NCI-H187 treated with DMSO at 0.1 percent for 48 hours (cell line): ENCODE measurements around the gene CYP8B1.

Experiments used
- DNase-seq: peaks from one replicate; lab custom pipeline; 2025; lab: John Stamatoyannopoulos, UW

Gene CYP8B1

GRCh38 chr3:42875325-42876151 lies at the start of gene CYP8B1:
CYP8B1 (minus strand) TSS chr3:42875879; CDS start chr3:42875816, 63 bp downstream.
- no peak for DNase-seq

- no peak for DNase-seq
Measured at GRCh38 chr3:42923606-42924005, 47.9 kb upstream of the CYP8B1 start.

- DNase-seq, result no peak
Measured at GRCh38 chr3:42914771-42915515, 39.3 kb upstream of the CYP8B1 start.

- no peak for DNase-seq
Measured at GRCh38 chr3:42911551-42911950, 35.9 kb upstream of the CYP8B1 start.

- DNase-seq, result no peak
Measured at GRCh38 chr3:42908675-42909074, 33.0 kb upstream of the CYP8B1 start.

GRCh38 chr3:42906848-42907183 lies 31.1 kb upstream of the CYP8B1 start:
- no peak for DNase-seq

GRCh38 chr3:42906070-42906847 lies 30.6 kb upstream of the CYP8B1 start, which contains the start of gene ZNF662:
ZNF662 (plus strand) TSS chr3:42906142; CDS start chr3:42908115, 1,973 bp downstream.
- DNase-seq, result no peak

GRCh38 chr3:42905740-42906069 lies 30.0 kb upstream of the CYP8B1 start:
- no peak for DNase-seq

GRCh38 chr3:42904076-42904475 lies 28.4 kb upstream of the CYP8B1 start:
- DNase-seq, result no peak

- DNase-seq, result no peak
Measured at GRCh38 chr3:42902257-42902656, 26.6 kb upstream of the CYP8B1 start.

- DNase-seq, result no peak
Measured at GRCh38 chr3:42901073-42901415, 25.4 kb upstream of the CYP8B1 start.

GRCh38 chr3:42900226-42901072 lies 24.8 kb upstream of the CYP8B1 start:
- no peak for DNase-seq

GRCh38 chr3:42898896-42899675 lies 23.4 kb upstream of the CYP8B1 start:
- no peak for DNase-seq

GRCh38 chr3:42895580-42895868 lies 19.8 kb upstream of the CYP8B1 start:
- no peak for DNase-seq

GRCh38 chr3:42894698-42895579 lies 19.3 kb upstream of the CYP8B1 start:
- no peak for DNase-seq

GRCh38 chr3:42892807-42893206 lies 17.1 kb upstream of the CYP8B1 start:
- no peak for DNase-seq

- DNase-seq, result no peak
Measured at GRCh38 chr3:42892169-42892568, 16.5 kb upstream of the CYP8B1 start.

- DNase-seq, result no peak
Measured at GRCh38 chr3:42891042-42891441, 15.4 kb upstream of the CYP8B1 start.

- DNase-seq, result no peak
Measured at GRCh38 chr3:42887084-42887483, 11.4 kb upstream of the CYP8B1 start.

GRCh38 chr3:42886294-42886822 lies 10.7 kb upstream of the CYP8B1 start:
- DNase-seq, result no peak
